HG03139 (cell line): ENCODE measurements around the gene TRIM65.
A peak's percentile ranks its signal among the peaks of the same experiment; 100 is the strongest.

ENCODE experiments used
- ATAC-seq: cut with Tn5 transposase; IDR thresholded peaks from one replicate; pipeline ENCODE4 v1.9.1; 2021; ENCODE audit not compliant: unreplicated experiment

TRIM65 gene

GRCh38 chr17:75917141-75917916 lies 20.6 kb upstream of the TRIM65 start:
- no peak for ATAC-seq

DNA sequence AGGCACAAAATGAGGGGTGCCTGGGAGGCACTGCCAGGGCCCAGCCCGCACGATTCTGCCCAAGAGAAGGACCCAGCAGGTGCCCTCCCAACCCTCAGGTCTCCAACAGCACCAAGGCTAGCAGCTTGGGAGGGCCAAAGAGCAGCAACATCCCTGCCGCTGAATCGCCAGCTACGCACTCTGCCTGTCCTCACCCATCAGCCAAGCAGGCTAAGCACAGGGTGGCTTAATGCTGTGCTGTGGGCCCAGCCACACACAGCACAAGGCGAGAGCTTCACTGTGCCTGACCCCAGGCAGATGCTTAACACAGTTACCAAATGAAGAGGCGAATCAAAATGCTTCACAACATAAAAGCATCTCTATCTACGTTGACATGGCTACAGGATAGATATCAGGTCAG lies 18.5 kb upstream of the TRIM65 start:
- no peak for ATAC-seq

GRCh38 chr17:75914643-75915267 lies 18.0 kb upstream of the TRIM65 start:
- no peak for ATAC-seq

GRCh38 chr17:75913537-75914210 lies 16.9 kb upstream of the TRIM65 start:
- ATAC-seq: no peak

- ATAC-seq: no peak
Observed at GRCh38 chr17:75910699-75911098, 13.9 kb upstream of the TRIM65 start.

DNA sequence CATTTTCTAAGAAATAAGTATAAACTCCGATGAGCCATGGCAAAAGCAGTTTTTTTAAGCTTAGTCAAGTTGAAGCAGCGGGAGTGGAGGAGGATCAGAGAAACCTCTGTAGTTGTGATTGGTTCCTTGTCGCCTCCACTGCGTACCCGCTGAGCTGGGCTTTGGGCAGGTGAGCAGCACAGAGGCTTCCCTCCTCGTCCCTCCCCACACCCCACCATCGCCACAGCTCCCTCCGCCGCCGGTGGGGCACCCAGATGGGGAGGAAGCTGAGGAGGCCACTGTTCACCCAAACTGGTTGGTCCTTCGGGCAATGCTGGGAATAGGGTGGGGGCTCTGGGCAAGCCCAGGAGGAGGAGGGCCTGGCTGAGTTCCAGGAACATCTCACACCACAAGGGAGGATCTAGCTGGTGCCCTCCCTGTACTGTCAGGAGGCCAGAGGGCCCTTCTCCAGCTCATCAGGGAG lies 13.1 kb upstream of the TRIM65 start:
- ATAC-seq: no peak

DNA sequence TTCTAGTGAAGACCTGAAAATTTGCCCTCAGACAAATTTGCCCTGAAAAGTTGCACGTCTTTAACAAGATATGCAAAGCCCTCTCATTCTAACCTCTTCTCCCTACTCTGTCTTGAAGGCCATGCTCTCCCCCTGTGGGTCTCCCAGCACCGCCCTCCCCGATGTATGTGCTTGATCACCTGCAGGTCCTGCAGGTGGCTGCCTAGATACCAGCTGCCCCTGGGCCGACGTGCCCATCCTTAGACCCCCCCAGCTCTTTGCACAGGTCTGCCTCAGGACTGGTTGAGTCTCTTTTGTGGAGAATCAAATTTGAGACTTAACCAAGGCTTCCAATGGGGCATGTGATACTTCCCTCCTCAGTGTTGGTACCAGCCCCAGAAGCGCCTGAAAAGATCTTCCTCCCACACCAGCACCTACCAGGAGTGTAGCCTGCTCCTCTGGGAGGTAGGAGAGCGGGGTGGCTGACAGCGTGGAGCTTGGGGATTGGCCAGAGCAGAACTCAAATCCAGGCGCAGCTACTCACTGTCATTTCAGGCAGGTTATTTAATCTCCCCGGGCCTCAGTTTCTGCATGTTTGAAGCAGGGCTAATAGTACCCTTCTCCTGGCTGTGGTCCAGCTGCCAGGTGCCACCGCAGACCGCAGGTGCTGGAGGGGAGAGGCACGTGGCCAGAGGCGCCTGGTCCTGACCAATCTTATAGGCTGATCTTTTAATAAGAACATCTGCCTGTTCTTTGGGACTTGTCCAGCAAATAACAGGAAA lies 12.5 kb upstream of the TRIM65 start:
- no peak for ATAC-seq

DNA sequence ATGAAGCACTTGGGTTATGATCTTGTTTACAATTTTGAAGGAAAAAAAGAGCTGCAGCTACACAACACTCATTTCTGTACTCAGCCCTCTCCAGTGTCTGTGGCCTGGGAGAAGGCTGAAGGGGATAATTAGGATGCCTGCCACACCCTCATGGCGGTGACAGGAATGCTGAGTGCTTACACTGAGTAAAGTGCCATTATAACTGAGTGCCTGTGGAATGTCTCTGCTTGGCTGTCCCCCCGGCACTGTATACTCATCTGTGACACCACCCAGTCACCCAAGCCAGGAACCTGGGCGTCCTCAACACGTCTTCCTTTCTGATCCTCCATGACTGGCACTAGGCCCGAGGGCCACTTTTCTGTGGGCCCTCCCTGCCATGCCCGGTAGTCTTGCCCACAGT lies 11.4 kb upstream of the TRIM65 start:
- ATAC-seq: no peak

- ATAC-seq: no peak
Observed at GRCh38 chr17:75906143-75906884, 9.6 kb upstream of the TRIM65 start.

DNA sequence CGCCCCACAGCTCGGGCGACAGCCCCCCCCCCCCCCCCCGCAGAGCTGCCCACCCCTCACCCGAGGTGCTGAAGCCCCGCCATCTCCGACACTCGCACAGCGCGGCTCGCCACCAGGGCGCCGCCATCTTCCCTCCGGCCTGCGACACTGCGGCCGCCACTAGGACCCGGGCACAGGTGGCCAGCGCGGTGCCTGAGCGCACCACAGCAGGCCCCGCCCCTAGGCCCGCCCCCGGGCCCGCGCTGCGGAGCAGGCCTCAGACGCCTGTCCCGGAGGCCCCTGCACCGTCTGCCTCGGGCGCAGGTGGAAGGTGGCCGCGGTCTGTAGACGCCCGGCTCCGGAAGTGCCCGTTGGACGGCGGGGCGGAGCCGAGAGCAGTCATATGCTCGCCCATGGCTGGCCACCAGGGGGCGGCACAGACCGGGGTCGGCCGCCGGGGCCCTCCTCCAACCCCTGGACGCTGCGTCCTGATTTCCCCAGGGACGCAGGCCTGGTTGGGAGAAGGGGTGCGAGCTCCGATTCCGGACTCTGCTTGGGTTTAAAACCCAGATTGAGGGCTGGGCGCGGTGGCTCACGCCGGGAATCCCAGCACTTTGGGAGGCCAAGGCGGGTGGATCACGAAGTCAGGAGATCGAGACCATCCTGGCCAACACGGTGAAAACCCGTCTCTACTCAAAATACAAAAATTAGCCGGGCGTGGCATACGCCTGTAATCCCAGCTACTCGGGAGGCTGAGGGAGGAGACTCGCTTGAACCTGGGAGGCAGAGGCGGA lies 8.2 kb upstream of the TRIM65 start, which contains the start of gene MRPL38:
Gene MRPL38, minus strand, starts transcription at position 136 of the 773 bp plus-strand sequence. Its CDS starts 9 bp downstream, at position 127.
- ATAC-seq: peak; percentile 92

GRCh38 chr17:75902406-75902805 lies 5.7 kb upstream of the TRIM65 start:
- no peak for ATAC-seq

DNA sequence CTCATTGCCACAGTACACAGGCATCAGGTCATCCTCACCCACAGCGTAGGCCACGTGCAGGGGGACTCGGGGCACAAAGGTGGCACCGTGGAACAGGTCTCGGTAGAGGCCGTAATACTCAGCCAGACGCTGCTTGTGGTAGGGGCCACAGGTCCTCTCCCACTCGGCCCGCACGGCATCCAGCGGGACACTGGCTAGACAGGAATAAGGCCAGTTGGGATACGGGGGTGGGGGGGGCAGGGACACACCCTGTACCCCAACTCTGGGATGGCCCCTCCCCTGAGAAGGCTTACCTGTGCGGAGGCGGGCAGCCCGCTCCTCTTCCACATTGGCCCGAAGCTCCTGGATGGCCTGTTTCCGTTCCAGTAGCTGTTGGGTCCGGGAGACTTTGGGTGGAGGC lies 5.0 kb upstream of the TRIM65 start:
- no peak for ATAC-seq

DNA sequence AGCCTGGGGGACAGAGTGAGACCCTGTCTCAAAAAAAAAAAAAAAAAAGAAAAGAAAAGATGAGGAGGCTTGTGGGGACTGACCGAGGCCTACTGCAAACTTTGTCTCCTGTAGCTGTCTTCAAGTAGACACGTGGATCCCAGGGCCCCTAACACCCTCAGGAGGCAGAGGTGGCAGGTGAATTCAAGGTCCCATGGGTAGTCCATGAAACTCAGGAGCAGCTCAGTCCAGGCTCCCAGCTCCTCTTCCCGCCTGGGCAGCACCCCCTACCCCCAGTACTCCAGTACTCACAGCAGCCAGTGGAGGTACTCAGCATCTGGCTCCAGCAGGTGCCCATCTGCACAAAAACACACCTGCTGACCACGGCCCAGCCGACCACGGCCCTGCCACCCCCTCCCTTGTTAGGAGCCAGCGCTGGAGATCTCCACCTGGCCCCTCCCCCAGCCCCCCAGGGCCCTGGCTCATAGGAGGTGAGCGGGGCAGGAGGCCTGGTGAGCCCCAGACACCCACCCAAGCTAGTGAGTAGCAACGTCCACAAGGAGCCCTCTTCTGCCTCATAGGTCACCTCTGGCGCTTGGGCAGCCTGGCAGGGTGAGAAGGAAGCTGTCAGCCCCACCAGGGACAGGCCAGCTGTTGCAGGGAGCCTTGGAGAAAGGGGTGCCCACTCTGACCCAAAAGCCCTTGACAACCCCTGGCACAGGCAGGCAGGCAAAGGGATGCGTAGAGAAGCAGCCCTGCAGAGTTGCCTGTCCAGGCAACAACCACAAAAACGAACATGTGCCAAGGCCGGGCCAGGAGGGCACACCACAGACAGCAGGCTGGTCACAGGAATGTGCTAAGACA lies 4.2 kb upstream of the TRIM65 start:
- no peak for ATAC-seq

DNA sequence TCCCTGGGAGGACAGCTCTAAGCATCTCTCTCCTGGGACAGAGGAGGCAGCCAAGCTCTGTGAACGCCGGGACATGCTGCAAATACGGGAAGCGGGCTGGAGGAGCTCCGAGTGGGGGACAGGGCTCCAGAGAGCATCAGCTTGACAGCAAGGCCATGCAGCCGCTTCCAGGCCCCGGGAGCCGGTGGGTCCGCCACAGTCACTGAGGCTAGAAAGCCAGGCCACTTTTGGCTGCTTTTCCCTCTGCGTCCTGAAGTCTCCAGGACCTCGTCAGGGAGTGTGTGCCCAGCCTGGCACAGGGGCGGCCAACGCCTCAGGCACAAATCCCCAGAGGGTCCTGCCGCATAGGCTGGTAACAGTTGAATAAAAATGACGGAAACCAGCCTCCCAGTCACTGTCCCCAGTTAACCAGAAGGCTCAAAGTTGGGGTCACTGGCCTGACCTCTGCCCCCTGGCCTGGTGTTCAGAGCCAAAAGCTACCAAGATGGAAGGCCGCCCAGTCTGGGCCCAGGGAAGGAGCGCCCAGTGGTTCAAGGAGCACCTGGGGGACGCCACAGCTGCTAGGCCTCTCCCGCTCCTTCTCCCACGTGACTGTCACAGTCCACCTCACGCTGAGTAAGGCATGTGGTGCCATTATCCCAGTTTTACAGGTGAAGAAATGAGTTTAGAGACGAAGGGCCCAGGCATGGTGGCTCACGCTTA lies 3.2 kb upstream of the TRIM65 start:
- no peak for ATAC-seq

- ATAC-seq: no peak
Observed at GRCh38 chr17:75899353-75899752, 2.6 kb upstream of the TRIM65 start.

DNA sequence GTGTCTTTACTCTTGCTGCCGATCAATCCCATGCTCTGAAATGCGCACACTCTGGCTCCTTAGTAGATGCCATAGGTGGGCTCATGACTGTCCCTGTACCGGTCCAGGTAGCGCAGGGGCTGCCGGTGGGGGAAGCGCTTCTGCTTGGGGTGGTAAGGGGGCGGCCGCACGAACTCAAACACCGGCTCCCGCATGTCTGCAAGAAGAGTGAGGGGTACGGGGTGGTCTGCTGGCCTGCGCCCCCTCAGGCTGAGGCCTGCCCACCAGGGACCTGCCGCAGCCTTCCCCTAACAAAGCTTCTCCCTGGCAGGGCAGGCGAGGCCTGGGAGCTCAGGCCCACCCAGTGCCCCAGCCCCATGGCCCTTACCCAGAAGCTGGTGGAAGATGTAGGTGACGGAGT lies 2.0 kb upstream of the TRIM65 start:
- ATAC-seq: no peak

GRCh38 chr17:75898065-75898464 lies 1.3 kb upstream of the TRIM65 start:
- ATAC-seq: no peak
